KMS-11 (cell line): Measurements from ENCODE around the gene ZPBP2.

Experiments used
- H2AFZ ChIP-seq: fragments of 200-600 bp; sonication (generic); 2 replicates; pipeline ENCODE4 v1.6.1; 2016; ENCODE audit warnings: antibody characterized with exemption, mixed run types, low read depth
- H3K27ac ChIP-seq: fragments of 200-600 bp; sonication (generic); 2 replicates; pipeline ENCODE4 v1.6.1; 2016; ENCODE audit warnings: mild to moderate bottlenecking, mixed run types
- H3K27me3 ChIP-seq: fragments of 200-600 bp; sonication (generic); 2 replicates; pipeline ENCODE4 v1.6.1; 2017; ENCODE audit warnings: mild to moderate bottlenecking, low read depth, mixed run types, moderate library complexity; ENCODE audit not compliant: insufficient read depth
- H3K36me3 ChIP-seq: fragments of 200-600 bp; sonication (generic); 2 replicates; pipeline ENCODE4 v1.6.1; 2017; ENCODE audit warnings: mild to moderate bottlenecking, mixed run types; ENCODE audit not compliant: insufficient read depth
- H3K4me1 ChIP-seq: fragments of 200-600 bp; sonication (generic); 2 replicates; pipeline ENCODE4 v1.6.1; 2016; ENCODE audit warnings: mild to moderate bottlenecking, low read depth, mixed run types; ENCODE audit not compliant: poor library complexity, severe bottlenecking
- H3K4me2 ChIP-seq: fragments of 200-600 bp; sonication (generic); 2 replicates; pipeline ENCODE4 v1.7.0; 2016; ENCODE audit warnings: mild to moderate bottlenecking, mixed run types
- H3K4me3 ChIP-seq: fragments of 200-600 bp; sonication (generic); IDR thresholded peaks from 2 replicates; pipeline ENCODE4 v1.6.1; 2017; ENCODE audit warnings: low read depth, low read length, mixed read lengths; ENCODE audit not compliant: insufficient read depth
- H3K79me2 ChIP-seq: fragments of 200-600 bp; sonication (generic); 2 replicates; pipeline ENCODE4 v1.6.1; 2016; ENCODE audit warnings: low read depth, mixed run types; ENCODE audit not compliant: insufficient read depth
- H3K9ac ChIP-seq: fragments of 200-600 bp; sonication (generic); 2 replicates; pipeline ENCODE4 v1.6.1; 2016; ENCODE audit warnings: mild to moderate bottlenecking, mixed run types
- H4K20me1 ChIP-seq: fragments of 200-600 bp; sonication (generic); 2 replicates; pipeline ENCODE4 v1.6.1; 2016; ENCODE audit warnings: mild to moderate bottlenecking, mixed run types; ENCODE audit not compliant: insufficient read depth
- CTCF ChIP-seq: fragments of 200-600 bp; sonication (generic); conservative IDR thresholded peaks from 2 replicates; pipeline ENCODE4 v1.6.1; 2017; ENCODE audit warnings: low read depth, mild to moderate bottlenecking, antibody characterized with exemption, low read length, moderate library complexity, mixed read lengths

ZPBP2 gene

GRCh38 chr17:39908789-39909352 is 40.9 kb downstream of the ZPBP2 start:
- TF ChIP-seq CTCF, result no peak
- Histone ChIP-seq H3K4me3 (no peak overlapping the region), H2AFZ (no peak overlapping the region), H3K79me2 (no peaks in the 10 kb centered on the region), H3K36me3 (no peaks in the 10 kb centered on the region), H3K27me3 (no peaks in the 10 kb centered on the region), H3K27ac (no peak overlapping the region), H4K20me1 (no peaks in the 10 kb centered on the region), H3K4me1 (no peaks in the 10 kb centered on the region), H3K4me2 (no peak overlapping the region), H3K9ac (no peak overlapping the region)

GRCh38 chr17:39913989-39914388 is 46.0 kb downstream of the ZPBP2 start:
- Histone ChIP-seq H3K9ac (no peak overlapping the region), H3K4me1 (peaks cover 19% of the 10 kb centered on the region), H3K4me2 (no peak overlapping the region), H3K36me3 (no peaks in the 10 kb centered on the region), H4K20me1 (no peaks in the 10 kb centered on the region), H2AFZ (no peak overlapping the region), H3K27me3 (no peaks in the 10 kb centered on the region), H3K4me3 (no peak overlapping the region), H3K27ac (no peak overlapping the region), H3K79me2 (no peaks in the 10 kb centered on the region)
- no peak for TF ChIP-seq CTCF

DNA sequence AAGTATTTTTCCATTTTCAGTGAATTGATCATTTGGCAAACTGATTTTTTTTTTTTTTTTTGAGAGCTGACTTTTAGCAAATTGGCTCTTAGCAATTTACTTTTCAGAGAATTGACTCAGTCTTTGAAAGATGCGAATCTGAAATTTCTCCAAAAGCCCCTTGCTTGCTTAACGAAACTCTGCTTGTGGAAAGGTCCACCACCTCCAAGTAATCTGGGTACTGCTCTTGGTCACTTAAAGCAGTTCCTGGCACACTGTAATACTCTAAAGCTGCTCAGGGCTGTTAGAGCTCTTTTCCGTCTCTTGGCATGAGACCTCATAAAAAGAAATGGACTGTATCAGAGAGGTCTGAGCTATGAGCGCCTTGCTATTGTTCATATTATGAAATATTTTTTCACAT is 47.6 kb downstream of the ZPBP2 start:
- no peak overlapping the region for H3K4me2 ChIP-seq
- no peaks in the 10 kb centered on the region for H3K79me2 ChIP-seq

GRCh38 chr17:39916918-39917317 is 48.9 kb downstream of the ZPBP2 start:
- no peak overlapping the region for H3K4me3 ChIP-seq
- 0 out of 2 replicates have a peak overlapping the region, but pooled peaks have one; percentile 19 for H3K27ac ChIP-seq
- H3K27me3 ChIP-seq, result no peaks in the 10 kb centered on the region
- H3K79me2 ChIP-seq, result no peaks in the 10 kb centered on the region
- no peak overlapping the region for H3K9ac ChIP-seq
- peaks cover 47% of the 10 kb centered on the region for H3K4me1 ChIP-seq
- no peak overlapping the region for H2AFZ ChIP-seq
- TF ChIP-seq CTCF, result no peak
- H3K36me3 ChIP-seq, result peaks cover under 1% of the 10 kb centered on the region; the same call in 1 of the 2 replicates
- no peak overlapping the region for H3K4me2 ChIP-seq
- no peaks in the 10 kb centered on the region for H4K20me1 ChIP-seq

More for the DNA sequence above, 47.6 kb downstream of the ZPBP2 start:
- H3K27ac ChIP-seq, result no peak overlapping the region
- no peak overlapping the region for H3K9ac ChIP-seq
- no peak overlapping the region for H3K4me3 ChIP-seq
- no peak overlapping the region for H2AFZ ChIP-seq
- H3K4me1 ChIP-seq, result peaks cover 34% of the 10 kb centered on the region
- H4K20me1 ChIP-seq, result no peaks in the 10 kb centered on the region
- H3K27me3 ChIP-seq, result no peaks in the 10 kb centered on the region
- TF ChIP-seq CTCF, result no peak
- H3K36me3 ChIP-seq, result no peaks in the 10 kb centered on the region
